ENCODE measurements around the gene VAC14.

The VAC14 gene

DNA sequence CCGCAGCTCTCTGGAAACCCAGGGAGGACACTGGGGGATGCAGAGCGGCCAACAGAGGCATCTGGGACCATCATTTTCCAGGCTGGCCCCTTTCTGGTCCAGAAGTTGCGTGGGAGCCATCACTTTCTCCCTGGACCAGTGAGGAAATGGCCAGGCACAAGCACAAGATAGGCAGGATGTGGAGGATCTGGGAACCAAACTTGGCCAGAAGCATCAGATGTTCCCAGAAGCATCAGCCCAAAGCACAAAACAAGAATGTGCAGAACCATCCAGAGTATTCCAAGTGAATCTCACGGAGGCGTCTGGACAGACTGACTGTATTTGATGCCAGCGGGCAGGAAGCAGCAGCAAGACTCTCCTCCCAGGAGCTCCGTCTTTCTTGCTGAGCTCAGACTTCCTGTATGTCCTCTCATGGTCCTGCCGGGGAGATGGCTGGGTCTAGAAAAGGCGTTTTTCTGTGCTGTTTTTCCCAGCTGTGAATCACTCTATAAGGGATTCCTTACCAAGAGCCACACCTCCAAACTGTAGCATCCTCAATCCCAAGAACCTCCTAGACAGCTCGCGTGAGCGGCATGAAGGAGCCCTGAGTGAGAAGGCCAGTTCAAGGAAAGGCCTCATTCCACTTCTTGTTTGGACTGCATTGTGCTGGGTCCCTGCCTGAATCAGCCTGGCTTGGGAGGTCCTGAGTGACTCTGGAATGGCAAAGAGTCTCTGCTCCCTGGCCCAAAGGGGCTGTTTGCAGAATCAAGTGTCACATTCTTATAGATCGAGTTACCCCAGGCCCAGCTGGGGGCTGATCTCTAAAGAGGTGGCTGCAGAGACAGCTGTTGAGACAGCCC, 65.6 kb downstream of the VAC14 start:
- no peak overlapping the region for H3K4me3 ChIP-seq
- peak overlapping the region in 19 of 21 experiments; percentile 17 to 89 (median 78) for H3K27ac ChIP-seq

DNA sequence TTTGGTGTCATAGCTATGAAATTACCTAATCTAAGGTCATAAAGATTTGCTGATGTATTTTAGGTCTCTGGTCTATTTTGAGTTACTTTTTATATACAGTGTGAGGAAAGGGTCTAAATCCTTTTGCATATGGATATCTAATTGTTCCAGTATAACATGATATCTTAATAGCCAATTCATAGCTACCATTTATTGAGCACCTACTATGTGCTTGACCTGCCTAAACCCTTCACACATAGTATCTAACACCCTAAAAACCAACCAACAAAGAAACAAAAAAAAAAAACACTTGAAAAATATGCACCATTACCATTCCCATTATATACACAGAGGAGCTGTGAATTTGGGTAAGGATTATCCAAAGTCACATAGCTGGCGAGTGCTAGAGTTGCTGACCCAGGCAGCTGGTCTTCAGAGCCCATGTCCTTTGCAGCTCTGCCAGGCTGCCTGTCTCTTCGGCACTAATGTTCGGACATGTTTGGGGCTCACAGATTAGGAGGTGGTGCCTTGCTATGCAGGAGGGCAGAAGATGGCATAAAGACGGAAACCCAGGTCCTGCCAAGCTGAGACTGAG, 66.3 kb downstream of the VAC14 start:
- no peak overlapping the region for H3K4me3 ChIP-seq
- H3K27ac ChIP-seq: peak overlapping the region in 12 of 21 experiments; percentile 18 to 89 (median 66)

DNA sequence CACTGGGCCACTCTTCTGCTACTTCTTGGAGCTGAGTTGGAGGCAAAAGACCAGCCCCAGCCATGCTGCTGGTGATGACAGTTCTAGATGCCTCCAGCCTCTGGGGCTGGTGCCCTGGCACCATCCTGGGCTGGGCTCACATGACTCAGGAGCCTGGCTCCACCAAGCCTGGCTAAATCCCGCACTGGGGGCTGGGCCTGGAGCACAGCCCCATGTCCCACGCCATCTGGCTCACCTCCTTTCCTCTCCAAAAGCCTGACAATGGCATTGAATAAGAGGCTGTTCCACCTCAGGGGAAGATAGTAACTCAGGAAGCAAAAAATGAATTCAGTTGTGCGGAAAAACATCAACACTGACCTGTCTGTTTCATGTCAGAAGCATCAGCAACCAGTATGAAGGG, 70.0 kb downstream of the VAC14 start:
- H3K4me3 ChIP-seq: no peak overlapping the region
- no peak overlapping the region for H3K27ac ChIP-seq

GRCh38 chr16:70730031-70730430, 70.9 kb downstream of the VAC14 start:
- Histone ChIP-seq H3K27ac (no peak overlapping the region), H3K4me3 (no peak overlapping the region)

GRCh38 chr16:70729292-70729691, 71.7 kb downstream of the VAC14 start:
- Histone ChIP-seq H3K4me3 (no peak overlapping the region), H3K27ac (no peak overlapping the region)

DNA sequence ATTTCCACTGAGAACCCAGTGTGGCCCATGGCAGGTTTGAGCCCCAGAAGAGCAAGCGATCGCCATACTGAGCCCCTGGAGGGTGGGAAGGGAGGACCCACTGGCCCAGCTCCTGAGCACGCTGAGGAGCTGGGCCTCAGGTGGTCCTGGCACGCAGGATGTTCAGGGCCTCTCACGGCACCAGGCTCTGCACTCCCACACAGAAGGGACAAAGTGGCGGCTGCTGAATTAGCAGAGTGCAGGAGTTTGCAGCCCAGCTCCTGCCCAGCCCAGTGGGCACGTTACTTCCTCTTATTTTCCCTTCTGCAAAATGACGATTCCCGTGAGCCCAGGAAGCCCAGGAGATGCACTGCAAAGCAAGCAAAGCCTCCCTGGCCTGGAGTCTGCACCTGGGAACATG, 72.8 kb downstream of the VAC14 start:
- Histone ChIP-seq H3K4me3 (no peak overlapping the region), H3K27ac (peak overlapping the region in 2 of 21 experiments; percentile 43 to 80)

DNA sequence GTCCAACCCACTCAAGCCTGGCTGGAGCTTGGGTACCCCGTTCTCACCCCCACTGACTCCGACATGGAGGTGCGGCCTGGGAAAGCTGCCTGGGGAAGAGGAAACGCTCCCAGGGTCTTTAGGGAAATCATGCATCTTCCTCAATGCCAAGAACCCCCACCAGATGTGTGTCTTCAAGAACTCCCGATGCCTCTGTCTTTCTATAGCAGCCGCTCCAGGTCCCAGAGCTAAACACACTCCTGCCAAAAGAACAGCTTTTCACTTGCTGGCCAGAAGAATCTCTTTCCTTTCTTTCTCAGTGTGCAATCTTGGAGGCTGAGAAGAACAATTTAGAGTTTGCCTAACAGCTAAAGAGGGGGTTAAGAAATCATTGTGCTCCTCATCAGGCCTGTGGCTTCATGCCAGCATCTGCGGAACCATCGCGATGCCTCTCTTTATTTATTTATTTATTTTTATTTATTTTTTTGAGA, 74.0 kb downstream of the VAC14 start:
- peak overlapping the region in 11 of 21 experiments; percentile 23 to 84 (median 45) for H3K27ac ChIP-seq
- no peak overlapping the region for H3K4me3 ChIP-seq

- H3K27ac ChIP-seq: peak overlapping the region in 17 of 21 experiments; percentile 4 to 84 (median 45)
- no peak overlapping the region for H3K4me3 ChIP-seq
Observed at GRCh38 chr16:70725912-70726828, 74.8 kb downstream of the VAC14 start.

- Histone ChIP-seq H3K27ac (peak overlapping the region in 17 of 21 experiments; percentile 4 to 84 (median 45)), H3K4me3 (no peak overlapping the region)
Observed at GRCh38 chr16:70725024-70725911, 75.7 kb downstream of the VAC14 start.

DNA sequence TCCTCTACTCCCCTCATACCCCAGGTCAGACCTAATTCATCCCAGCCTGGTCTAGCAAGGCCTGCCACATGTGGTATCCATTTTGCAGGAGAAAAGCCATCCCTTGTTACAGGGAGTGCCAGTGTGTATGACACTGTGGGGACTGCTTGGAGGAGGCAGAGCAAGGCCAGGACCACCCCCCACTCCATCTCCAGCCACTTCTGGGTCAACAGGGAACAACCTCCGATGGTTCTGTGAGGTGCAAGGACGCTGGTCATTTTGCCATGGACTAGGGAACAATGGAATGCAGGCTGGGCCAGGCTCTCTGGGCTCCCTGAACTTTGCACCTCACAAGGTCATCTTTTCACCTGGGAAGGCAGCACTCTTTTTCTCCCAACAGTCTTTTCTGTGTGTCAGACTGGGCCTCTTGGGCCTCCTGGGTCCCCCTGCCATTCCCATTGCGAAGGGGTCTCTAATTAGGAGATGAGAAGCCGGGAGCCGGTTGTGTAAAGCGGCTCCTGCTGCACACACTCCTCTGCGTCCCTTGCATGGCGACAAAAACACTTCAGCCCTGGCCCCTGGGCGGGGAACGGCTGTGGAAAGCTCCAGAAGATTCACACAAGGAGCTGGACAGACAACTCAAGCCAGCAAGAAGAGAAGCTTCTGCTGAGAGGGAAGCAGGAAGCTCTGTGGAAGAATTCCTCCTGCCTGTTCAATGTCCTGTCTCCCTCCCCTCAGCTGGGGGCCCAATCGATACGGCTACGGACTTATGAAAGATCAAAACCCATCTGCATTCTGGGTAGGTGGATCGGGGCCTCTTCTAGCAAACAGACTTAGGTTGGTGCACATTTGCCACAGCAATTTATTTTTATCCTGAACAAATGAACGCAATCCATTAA, 76.6 kb downstream of the VAC14 start:
- H3K4me3 ChIP-seq: no peak overlapping the region

GRCh38 chr16:70723740-70724145, 77.2 kb downstream of the VAC14 start:
- peak overlapping the region in 1 of 21 experiments; percentile 80 for H3K27ac ChIP-seq

More for the DNA sequence above, 76.6 kb downstream of the VAC14 start:
- peak overlapping the region in 5 of 21 experiments; percentile 4 to 84 (median 70) for H3K27ac ChIP-seq

DNA sequence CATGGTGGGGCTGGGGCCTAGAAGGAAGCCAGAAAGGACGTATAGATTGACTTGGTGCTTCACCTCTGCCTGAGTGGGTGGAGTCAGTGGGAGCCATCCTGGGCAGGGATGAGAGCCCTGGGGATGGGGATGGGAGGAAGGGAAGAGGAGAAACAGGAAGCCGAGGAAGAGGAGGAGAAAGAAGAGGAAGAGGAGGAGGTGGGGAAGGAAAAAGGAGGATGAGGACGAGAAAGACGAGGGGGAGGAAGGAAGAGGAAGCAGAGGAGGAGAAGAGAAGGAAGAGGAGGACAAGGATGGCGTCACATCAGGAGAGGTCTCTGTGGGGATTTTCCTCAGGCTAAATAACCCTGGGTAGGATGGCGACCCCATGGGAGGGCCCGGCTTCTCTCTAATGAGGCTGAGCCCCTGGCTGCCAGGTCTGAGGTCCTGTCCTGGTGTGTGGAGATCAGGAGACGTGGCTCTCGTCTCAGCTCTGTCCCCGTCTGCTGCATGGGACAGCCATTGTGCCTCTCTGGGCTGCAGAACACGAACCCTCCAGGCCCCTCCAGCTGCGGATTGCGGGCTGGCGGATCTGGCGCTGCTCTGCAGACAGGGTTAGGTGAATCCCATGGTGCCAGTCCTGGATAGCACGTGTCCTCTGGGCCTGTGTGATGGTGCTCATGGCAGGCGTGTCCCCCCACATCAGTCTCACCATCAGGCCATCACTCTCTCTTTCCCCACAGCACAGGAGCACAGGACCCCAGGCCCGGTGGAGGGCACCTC, 79.6 kb downstream of the VAC14 start:
- H3K4me3 ChIP-seq: no peak overlapping the region
- H3K27ac ChIP-seq: no peak overlapping the region

More at GRCh38 chr16:70723740-70724145, 77.2 kb downstream of the VAC14 start:
- H3K4me3 ChIP-seq: no peak overlapping the region

- Histone ChIP-seq H3K4me3 (no peak overlapping the region), H3K27ac (no peak overlapping the region)
Observed at GRCh38 chr16:70720425-70721201, 80.3 kb downstream of the VAC14 start.

- no peak overlapping the region for H3K4me3 ChIP-seq
- H3K27ac ChIP-seq: peak overlapping the region in 4 of 21 experiments; percentile 5 to 80 (median 74)
Observed at GRCh38 chr16:70717065-70717464, 83.9 kb downstream of the VAC14 start.

- H3K27ac ChIP-seq: peak overlapping the region in 18 of 21 experiments; percentile 32 to 91 (median 74)
- H3K4me3 ChIP-seq: no peak overlapping the region
Observed at GRCh38 chr16:70715860-70716357, 85.0 kb downstream of the VAC14 start.
